Measurements from ENCODE around the gene RRP15. TPM values are rescaled to one million over a fixed set of nuclear protein-coding genes. Genes with fewer than 3 reads are reported as not detected.

Gene RRP15
- total and polyA plus RNA-seq, 2 experiments from 2014 or later = 19.8 to 86.5 TPM

DNA sequence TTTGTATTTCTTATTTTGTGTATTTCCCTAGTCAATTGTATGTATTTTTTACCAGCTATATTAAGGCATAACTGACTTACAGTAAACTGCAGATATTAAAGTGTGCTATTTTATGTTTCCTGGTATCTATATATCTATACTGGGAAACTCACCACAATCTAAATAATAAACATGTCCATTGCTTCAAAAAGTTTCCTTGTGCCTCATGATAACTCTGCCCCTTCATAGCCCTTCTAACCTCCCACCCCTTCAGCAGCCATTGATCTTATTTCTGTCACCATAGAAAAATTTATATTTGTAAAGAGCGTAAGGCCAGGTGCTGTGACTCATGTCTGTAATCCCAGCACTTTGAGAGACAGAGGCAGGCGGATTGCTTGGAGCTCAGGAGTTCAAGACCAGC lies 9.3 kb upstream of the RRP15 start:
- Mint-ChIP-seq H3K4me1 (peaks cover 7% of the 10 kb centered on the region; the same call in 2 of the 3 replicates), H3K27me3 (ENCODE audit: insufficient read depth, low read depth, poor library complexity) (no peaks in the 10 kb centered on the region), H3K9me3 (peaks cover 3% of the 10 kb centered on the region; the same call in 2 of the 3 replicates), H3K4me3 (no peak overlapping the region), H3K27ac (no peak overlapping the region), H3K36me3 (ENCODE audit: low read depth) (peaks cover 3% of the 10 kb centered on the region; the same call in 2 of the 3 replicates)
- Histone ChIP-seq H3K36me3 (ENCODE audit: insufficient read depth) (no peaks in the 10 kb centered on the region), H3K9me2 (ENCODE audit: insufficient read depth) (no peaks in the 10 kb centered on the region), H3K4me1 (ENCODE audit: insufficient read depth) (no peaks in the 10 kb centered on the region), H3K27ac (ENCODE audit: low read depth) (no peak overlapping the region), H3K4me3 (no peak overlapping the region), H3K79me2 (replicated peaks; ENCODE audit: insufficient read depth) (no peaks in the 10 kb centered on the region), H3F3A (replicated peaks; ENCODE audit: low read depth) (no peaks in the 10 kb centered on the region), H4K20me1 (replicated peaks; ENCODE audit: insufficient read depth) (no peaks in the 10 kb centered on the region), H3K27me3 (ENCODE audit: insufficient read depth) (no peaks in the 10 kb centered on the region), H2AFZ (no peak overlapping the region), H3K4me2 (no peak overlapping the region)
- ATAC-seq (no peak), DNase-seq (ENCODE audit: low spot score) (no peak)
- TF ChIP-seq CREB1 (CRISPR knock-in tag; IDR thresholded peaks at IDR 0.05; ENCODE audit: low read depth) (no peak), EZH2phosphoT487 (IDR thresholded peaks at IDR 0.05; ENCODE audit: unreplicated experiment) (no peak), JUNB (IDR thresholded peaks at IDR 0.05; ENCODE audit: unreplicated experiment) (no peak)

DNA sequence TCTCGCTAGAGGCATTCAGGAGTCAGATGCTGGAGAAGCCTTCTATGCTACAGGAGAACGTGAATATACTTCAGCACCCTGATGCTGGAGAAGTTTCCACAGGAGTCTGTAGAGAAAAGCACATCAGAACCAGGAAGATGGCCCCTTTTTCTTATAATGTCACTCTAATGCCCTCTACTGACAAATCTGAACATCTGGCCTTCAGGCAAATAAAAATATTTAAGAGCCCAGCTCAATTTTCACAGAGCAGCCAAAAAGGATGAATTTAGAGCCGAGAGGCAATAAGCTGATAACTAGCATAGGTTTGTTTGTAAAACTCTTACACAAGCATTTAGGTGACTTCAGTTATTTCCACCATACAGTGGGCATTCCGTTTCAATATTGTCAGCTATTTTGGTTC lies 3.8 kb upstream of the RRP15 start:
- Histone ChIP-seq H3K79me2 (replicated peaks; ENCODE audit: insufficient read depth) (peaks cover 12% of the 10 kb centered on the region), H3K36me3 (ENCODE audit: insufficient read depth) (no peaks in the 10 kb centered on the region)
- peaks cover 8% of the 10 kb centered on the region for H3K36me3 Mint-ChIP-seq (ENCODE audit: low read depth)

More for the DNA sequence above, 3.8 kb upstream of the RRP15 start:
- ATAC-seq (no peak), DNase-seq (ENCODE audit: low spot score) (no peak)
- H3K9me2 ChIP-seq (ENCODE audit: insufficient read depth) = 0 out of 2 replicates have a peak, but pooled peaks cover 2% of the 10 kb centered on the region
- TF ChIP-seq, protein P1, sequence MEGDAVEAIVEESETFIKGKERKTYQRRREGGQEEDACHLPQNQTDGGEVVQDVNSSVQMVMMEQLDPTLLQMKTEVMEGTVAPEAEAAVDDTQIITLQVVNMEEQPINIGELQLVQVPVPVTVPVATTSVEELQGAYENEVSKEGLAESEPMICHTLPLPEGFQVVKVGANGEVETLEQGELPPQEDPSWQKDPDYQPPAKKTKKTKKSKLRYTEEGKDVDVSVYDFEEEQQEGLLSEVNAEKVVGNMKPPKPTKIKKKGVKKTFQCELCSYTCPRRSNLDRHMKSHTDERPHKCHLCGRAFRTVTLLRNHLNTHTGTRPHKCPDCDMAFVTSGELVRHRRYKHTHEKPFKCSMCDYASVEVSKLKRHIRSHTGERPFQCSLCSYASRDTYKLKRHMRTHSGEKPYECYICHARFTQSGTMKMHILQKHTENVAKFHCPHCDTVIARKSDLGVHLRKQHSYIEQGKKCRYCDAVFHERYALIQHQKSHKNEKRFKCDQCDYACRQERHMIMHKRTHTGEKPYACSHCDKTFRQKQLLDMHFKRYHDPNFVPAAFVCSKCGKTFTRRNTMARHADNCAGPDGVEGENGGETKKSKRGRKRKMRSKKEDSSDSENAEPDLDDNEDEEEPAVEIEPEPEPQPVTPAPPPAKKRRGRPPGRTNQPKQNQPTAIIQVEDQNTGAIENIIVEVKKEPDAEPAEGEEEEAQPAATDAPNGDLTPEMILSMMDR (conservative IDR thresholded peaks at IDR 0.05; ENCODE audit: low read depth in 2 of 2) = peak in 1 of 2 experiments; percentile 20; a peak in 2 of 4 replicates
- TF ChIP-seq, protein P2, sequence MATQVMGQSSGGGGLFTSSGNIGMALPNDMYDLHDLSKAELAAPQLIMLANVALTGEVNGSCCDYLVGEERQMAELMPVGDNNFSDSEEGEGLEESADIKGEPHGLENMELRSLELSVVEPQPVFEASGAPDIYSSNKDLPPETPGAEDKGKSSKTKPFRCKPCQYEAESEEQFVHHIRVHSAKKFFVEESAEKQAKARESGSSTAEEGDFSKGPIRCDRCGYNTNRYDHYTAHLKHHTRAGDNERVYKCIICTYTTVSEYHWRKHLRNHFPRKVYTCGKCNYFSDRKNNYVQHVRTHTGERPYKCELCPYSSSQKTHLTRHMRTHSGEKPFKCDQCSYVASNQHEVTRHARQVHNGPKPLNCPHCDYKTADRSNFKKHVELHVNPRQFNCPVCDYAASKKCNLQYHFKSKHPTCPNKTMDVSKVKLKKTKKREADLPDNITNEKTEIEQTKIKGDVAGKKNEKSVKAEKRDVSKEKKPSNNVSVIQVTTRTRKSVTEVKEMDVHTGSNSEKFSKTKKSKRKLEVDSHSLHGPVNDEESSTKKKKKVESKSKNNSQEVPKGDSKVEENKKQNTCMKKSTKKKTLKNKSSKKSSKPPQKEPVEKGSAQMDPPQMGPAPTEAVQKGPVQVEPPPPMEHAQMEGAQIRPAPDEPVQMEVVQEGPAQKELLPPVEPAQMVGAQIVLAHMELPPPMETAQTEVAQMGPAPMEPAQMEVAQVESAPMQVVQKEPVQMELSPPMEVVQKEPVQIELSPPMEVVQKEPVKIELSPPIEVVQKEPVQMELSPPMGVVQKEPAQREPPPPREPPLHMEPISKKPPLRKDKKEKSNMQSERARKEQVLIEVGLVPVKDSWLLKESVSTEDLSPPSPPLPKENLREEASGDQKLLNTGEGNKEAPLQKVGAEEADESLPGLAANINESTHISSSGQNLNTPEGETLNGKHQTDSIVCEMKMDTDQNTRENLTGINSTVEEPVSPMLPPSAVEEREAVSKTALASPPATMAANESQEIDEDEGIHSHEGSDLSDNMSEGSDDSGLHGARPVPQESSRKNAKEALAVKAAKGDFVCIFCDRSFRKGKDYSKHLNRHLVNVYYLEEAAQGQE (IDR thresholded peaks at IDR 0.05; ENCODE audit: unreplicated experiment) = no peak
- H2AFZ ChIP-seq = no peak overlapping the region
- no peaks in the 10 kb centered on the region for H3K27me3 ChIP-seq (ENCODE audit: insufficient read depth)
- no peak overlapping the region for H3K4me3 ChIP-seq
- no peaks in the 10 kb centered on the region for H4K20me1 ChIP-seq (replicated peaks; ENCODE audit: insufficient read depth)
- H3K4me1 Mint-ChIP-seq = peaks cover 10% of the 10 kb centered on the region
- H3K4me1 ChIP-seq (ENCODE audit: insufficient read depth) = peaks cover 5% of the 10 kb centered on the region
- no peaks in the 10 kb centered on the region for H3F3A ChIP-seq (replicated peaks; ENCODE audit: low read depth)
- no peak overlapping the region for H3K27ac ChIP-seq (ENCODE audit: low read depth)
- H3K27ac Mint-ChIP-seq = no peak overlapping the region
- no peak overlapping the region for H3K4me2 ChIP-seq
- H3K27me3 Mint-ChIP-seq (ENCODE audit: insufficient read depth, low read depth, poor library complexity) = peaks cover 8% of the 10 kb centered on the region
- no peak overlapping the region for H3K4me3 Mint-ChIP-seq
- peaks cover 16% of the 10 kb centered on the region for H3K9me3 Mint-ChIP-seq
